Heart right ventricle (tissue), 16 donors: ENCODE measurements around the gene TSPAN18. TPM values are rescaled to one million over a fixed set of nuclear protein-coding genes. Genes with fewer than 3 reads are reported as not detected.
A peak's percentile ranks its signal among the peaks of the same experiment; 100 is the strongest.

Source experiments
- ATAC-seq, 8 donors: fragments of 200-7000 bp; cut with Tn5 transposase; one replicate each; pipeline ENCODE4 v1.9.1; 2020; ENCODE audit warnings: mild to moderate bottlenecking in 8 of 8, moderate library complexity in 8 of 8, moderate number of reproducible peaks in 1 of 8
- DNase-seq, 2 donors: peaks; one replicate each; pipeline ENCODE4 v3.0.0-alpha.2; 2020
- H3K27ac ChIP-seq, 10 donors: fragments of 200-600 bp; sonication (generic) in 2 of 10; one replicate each; pipeline versions ENCODE4 v1.5.0 to v1.8.0; 2020 to 2022; ENCODE audit warnings: mild to moderate bottlenecking in 3 of 10
- H3K27me3 ChIP-seq, 7 donors: fragments of 200-600 bp; one replicate each; pipeline ENCODE4 v1.8.0; 2021 to 2022; ENCODE audit warnings: mild to moderate bottlenecking in 2 of 7
- H3K36me3 ChIP-seq, 9 donors: fragments of 200-600 bp; sonication (generic) in 1 of 9; one replicate each; pipeline versions ENCODE4 v1.5.0 to v1.8.0; 2020 to 2022; ENCODE audit warnings: mild to moderate bottlenecking in 2 of 9
- H3K4me1 ChIP-seq, 9 donors: fragments of 200-600 bp; sonication (generic) in 1 of 9; one replicate each; pipeline versions ENCODE4 v1.5.0 to v1.8.0; 2020 to 2022; ENCODE audit warnings: mild to moderate bottlenecking in 4 of 9
- H3K4me3 ChIP-seq, 10 donors: fragments of 200-600 bp; sonication (generic) in 2 of 10; one replicate each; pipeline versions ENCODE4 v1.5.0 to v1.8.0; 2020 to 2022; ENCODE audit warnings: mild to moderate bottlenecking in 7 of 10, moderate library complexity in 2 of 10
- H3K9me3 ChIP-seq, 11 donors: fragments of 200-600 bp in 10 of 11; sonication (generic) in 2 of 11; one replicate each; pipeline versions ENCODE4 v1.5.0 to v1.8.0; 2013 to 2022; ENCODE audit warnings: mild to moderate bottlenecking in 2 of 11, control low read depth in 1 of 11, moderate library complexity in 1 of 11
- WGBS, 2 donors: extraction: QIAGEN DNeasy Blood & Tissue Kit; methylation state at CpG; one replicate each; pipeline ENCODE4 v1.1.7; 2013; ENCODE audit warnings: inconsistent platforms in 1 of 2; 5-methylcytosine and 5-hydroxymethylcytosine counted together
- intact Hi-C, 10 donors: fragments of 100-400 bp; cut with DNase I; formaldehyde crosslinking; loops; one replicate each; pipeline versions ENCODE4 v1.11.1 to v1.14.2; 2022
- polyA plus RNA-seq, 2 donors: library from polyadenylated mRNA; stranded (reverse); fragments of 200-250 nt; gene quantifications; one replicate each; pipeline ENCODE4 v1.2.3, GENCODE V29; 2013
- total RNA-seq, 10 donors: library from RNA; stranded (reverse); fragmentation: NEBNext Ultra II Directional in 3 of 10; extraction: Animal tissue kit (Norgen Biotek cat#: 25700) in 3 of 10; gene quantifications; one replicate each; pipeline versions ENCODE4 v1.2.1 to v1.2.4, GENCODE V29; 2021 to 2023
- TF ChIP-seq, protein P1 (sequence below), 9 donors: fragments of 200-600 bp; sonication (generic) in 2 of 9; IDR thresholded peaks; one replicate each; pipeline versions ENCODE4 v1.5.0 to v1.8.0; 2021 to 2022; ENCODE audit warnings: antibody characterized with exemption in 9 of 9, mild to moderate bottlenecking in 5 of 9, moderate library complexity in 1 of 9
- donor health status: Arrhythmogenic right ventricular cardiomyopathy.
- donor health status: ischemic (EF 13 %, LVEDD 7.1; RV severe dilation, severe dysfunction).
- donor health status: healthy with polysubstance abuse.
- donor health status: DM: no; HTN: yes; CAD: no.
- donor health status: DM: no; HTN: no; CAD: no.
- donor health status: ischemic (EF 25% LVEDD 6.9; RV normal size, moderate dysfunction).
- donor health status: ischemic (EF 25% LVEDD 5.7; RV mildly dilated, moderate dysfunction).
- donor health status: healthy.
- donor health status: DM: yes; HTN: yes; CAD: no.
- donor health status: Ischemic cardiomyopathy.
- donor health status: ischemic (EF 35%, LVEDD 5.7; RV mildly dilated, moderate dysfunction).
- donor health status: nonischemic (EF 11% LVEDD 7.7; RV severe dilation, severe dysfunction).
- donor health status: DM: yes; HTN: yes; CAD: no.
- donor health status: PGD.
- donor health status: ischemic (EF 29% LVEDD 5.4; RV normal size, mild dysfunction).
- donor health status: nonischemic (EF 23%, LVEDD 6.1; RV moderate dilation, normal function).

TSPAN18 gene
- total and polyA plus RNA-seq, 12 donors: 37.7 to 140 (median 92.9) TPM

DNA sequence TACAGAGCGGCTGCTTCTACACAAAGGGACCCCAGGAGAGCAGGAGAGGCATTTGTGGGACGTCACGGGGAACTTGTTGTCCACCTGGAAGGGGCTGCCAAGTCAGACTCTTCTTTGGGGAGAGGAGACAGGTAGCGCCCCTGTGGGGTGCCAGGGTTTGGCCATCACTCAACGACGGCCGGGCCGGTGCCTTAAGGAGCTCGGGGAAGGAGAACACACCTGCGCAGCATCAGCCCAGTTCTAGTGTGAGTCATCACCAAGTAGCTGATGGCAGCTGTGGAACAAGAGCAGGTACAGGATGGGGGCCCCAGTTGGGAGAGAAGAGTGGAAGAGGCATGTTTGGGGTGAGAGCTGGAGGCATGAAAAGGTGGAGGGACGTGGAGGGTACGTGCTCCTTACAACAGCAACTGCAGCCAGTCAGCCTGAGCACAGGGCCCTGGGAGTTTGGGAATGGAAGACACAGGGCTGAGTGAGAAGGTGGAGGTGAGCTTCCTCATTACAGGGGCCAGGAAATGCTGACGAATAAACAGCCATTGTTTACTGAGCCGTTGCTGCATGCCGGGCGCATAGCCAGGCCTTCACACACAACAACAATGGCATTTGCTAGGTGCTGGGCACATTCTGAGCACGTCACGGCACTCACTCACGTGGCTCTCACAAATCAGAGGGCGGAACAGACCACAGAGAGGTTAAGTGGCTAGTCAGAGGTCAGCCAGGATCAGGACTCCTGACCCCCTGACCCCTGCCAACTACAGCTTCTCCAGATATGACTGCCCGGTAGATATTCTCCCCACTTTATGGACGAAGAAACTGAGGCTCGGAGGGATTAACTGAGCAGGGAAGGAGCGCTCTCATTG is 253.0 kb downstream of the TSPAN18 start:
- TF ChIP-seq, protein P1, sequence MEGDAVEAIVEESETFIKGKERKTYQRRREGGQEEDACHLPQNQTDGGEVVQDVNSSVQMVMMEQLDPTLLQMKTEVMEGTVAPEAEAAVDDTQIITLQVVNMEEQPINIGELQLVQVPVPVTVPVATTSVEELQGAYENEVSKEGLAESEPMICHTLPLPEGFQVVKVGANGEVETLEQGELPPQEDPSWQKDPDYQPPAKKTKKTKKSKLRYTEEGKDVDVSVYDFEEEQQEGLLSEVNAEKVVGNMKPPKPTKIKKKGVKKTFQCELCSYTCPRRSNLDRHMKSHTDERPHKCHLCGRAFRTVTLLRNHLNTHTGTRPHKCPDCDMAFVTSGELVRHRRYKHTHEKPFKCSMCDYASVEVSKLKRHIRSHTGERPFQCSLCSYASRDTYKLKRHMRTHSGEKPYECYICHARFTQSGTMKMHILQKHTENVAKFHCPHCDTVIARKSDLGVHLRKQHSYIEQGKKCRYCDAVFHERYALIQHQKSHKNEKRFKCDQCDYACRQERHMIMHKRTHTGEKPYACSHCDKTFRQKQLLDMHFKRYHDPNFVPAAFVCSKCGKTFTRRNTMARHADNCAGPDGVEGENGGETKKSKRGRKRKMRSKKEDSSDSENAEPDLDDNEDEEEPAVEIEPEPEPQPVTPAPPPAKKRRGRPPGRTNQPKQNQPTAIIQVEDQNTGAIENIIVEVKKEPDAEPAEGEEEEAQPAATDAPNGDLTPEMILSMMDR (IDR thresholded peaks at IDR 0.05): no peak
- Histone ChIP-seq H3K36me3 (no peaks in the 10 kb centered on the region), H3K4me1 (peaks cover 0 to 45% (median 42%) of the 10 kb centered on the region in 9 donors), H3K27me3 (peaks cover 0 to 3% (median 0%) of the 10 kb centered on the region in 7 donors), H3K4me3 (no peak overlapping the region), H3K9me3 (peaks cover 0 to 4% (median 0%) of the 10 kb centered on the region in 11 donors), H3K27ac (peak overlapping the region in 7 of 10 donors; percentile 30 to 77 (median 48))
- intact Hi-C loops: no loop called here
- DNase-seq (peak; percentile 36 to 51), ATAC-seq (peak; percentile 34 to 84 (median 70))
- 75 to 80% methylated on average over 24 of the region's 24 CpGs for WGBS, 2 donors

DNA sequence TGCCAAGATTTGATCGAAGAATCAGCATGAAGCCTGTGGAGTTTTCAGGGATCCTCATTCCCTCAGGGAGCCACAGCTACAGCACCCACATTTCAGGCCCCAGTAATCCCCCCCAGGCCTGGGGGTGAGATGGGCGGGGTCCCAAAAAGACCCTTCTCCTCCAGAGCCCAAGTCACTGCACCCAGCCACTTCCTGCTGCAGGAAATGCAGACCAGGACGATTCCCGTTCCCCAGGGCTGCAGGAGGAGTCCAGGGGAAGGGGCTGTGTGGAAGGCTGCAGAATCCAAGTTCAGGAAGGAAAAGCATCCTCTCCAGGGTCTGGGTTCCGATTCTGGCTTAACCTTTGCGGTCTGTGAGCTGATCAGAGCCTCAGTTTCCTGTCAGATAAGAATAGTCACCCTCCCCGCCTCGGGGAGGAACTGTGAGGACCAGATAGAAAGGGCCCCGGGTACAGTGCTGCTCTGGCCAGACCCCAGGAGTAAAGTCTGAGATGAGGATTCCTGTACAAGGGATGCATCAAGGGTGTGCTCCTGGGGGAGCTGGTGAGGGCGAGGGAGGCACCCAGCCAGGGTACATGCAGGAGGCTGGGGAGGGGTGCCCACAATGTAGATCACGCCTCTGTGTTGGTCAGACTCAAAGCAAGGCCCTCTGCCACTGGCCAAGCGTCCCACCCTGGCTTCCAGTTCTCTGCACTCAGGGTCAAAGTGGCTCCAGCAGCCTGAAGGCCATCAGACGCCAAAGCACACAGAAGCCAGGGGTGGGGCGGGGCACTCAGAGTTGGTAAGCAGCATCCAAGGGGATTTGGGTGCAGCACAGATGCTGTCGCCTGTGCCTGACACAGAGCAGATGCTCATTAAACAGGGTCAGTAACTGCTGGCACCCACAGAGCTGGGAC is 254.0 kb downstream of the TSPAN18 start:
- Histone ChIP-seq H3K36me3 (no peaks in the 10 kb centered on the region), H3K27me3 (peaks cover 0 to 3% (median 0%) of the 10 kb centered on the region in 7 donors), H3K4me1 (peaks cover 0 to 45% (median 42%) of the 10 kb centered on the region in 9 donors), H3K27ac (peak overlapping the region in 6 of 10 donors; percentile 6 to 76 (median 55)), H3K4me3 (no peak overlapping the region), H3K9me3 (peaks cover 0 to 4% (median 0%) of the 10 kb centered on the region in 11 donors)
- DNase-seq (no peak), ATAC-seq (peak in 4 of 8 donors; percentile 14 to 44 (median 38))
- intact Hi-C loops: no loop called here
- WGBS, 2 donors: 67 to 71% methylated on average over 15 of the region's 15 CpGs
- TF ChIP-seq, protein P1 (IDR thresholded peaks at IDR 0.05): no peak

Other genes starting within 250 kb of the TSPAN18 start
- 10 to 100 TPM; 25.8 to 66.7 (median 35.2) TPM for gene CD82, start 161.3 kb upstream of the TSPAN18 start, total RNA-seq
- 10 to 100 TPM; 18.5 to 70.4 TPM for gene CD82, start 161.3 kb upstream of the TSPAN18 start, polyA plus RNA-seq
- gene TP53I11, start 223.9 kb downstream of the TSPAN18 start, total RNA-seq: 10 to 100 TPM; 22.8 to 89.4 (median 32.7) TPM
- 10 to 100 TPM; 26.9 to 56.5 TPM for gene TP53I11, start 223.9 kb downstream of the TSPAN18 start, polyA plus RNA-seq